ENCODE measurements around the gene FSTL3.
A peak's percentile ranks its signal among the peaks of the same experiment; 100 is the strongest.
"Not testable (repeated sequence)": the region's sequence is repeated elsewhere in the genome, so short reads cannot be mapped to it uniquely, and the experiment has no call there.

FSTL3 gene

DNA sequence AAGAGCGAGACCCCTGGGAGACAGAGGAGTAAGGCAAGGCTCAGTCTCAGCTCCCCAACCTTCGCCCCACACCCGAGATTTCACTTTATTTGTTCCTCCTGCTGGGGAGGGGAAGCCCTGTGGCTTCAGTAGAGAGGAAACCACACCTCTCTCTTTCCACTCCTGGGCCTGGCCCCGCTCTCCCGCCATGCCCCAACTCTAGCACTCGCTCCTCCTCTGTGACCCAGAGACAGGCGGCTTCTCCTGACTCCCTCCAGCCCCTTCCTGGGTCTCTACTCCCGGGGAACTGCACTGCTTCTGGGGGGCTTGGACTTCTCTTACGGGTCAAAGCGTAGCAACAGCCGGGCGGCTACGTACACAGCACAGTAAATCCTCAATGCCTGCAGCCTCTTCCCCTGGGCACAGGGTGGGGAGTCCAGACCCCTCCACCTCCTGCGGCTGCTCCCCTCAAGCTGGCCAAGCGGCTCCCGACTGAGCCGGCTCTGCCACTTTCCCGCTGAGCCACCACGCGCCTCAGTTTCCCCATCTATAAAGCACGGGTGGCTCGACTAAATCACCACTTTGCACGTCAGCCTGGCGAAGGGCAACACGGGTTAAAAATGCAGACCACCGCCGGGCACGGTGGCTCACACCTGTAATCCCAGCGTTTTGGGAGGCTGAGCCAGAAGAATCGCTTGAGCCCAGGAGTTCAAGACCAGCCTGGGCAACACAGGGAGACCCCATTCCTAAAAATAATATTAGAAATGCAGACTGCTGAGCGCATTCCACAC is 14.6 kb upstream of the FSTL3 start:
- DNase-seq: peak; percentile 78

DNA sequence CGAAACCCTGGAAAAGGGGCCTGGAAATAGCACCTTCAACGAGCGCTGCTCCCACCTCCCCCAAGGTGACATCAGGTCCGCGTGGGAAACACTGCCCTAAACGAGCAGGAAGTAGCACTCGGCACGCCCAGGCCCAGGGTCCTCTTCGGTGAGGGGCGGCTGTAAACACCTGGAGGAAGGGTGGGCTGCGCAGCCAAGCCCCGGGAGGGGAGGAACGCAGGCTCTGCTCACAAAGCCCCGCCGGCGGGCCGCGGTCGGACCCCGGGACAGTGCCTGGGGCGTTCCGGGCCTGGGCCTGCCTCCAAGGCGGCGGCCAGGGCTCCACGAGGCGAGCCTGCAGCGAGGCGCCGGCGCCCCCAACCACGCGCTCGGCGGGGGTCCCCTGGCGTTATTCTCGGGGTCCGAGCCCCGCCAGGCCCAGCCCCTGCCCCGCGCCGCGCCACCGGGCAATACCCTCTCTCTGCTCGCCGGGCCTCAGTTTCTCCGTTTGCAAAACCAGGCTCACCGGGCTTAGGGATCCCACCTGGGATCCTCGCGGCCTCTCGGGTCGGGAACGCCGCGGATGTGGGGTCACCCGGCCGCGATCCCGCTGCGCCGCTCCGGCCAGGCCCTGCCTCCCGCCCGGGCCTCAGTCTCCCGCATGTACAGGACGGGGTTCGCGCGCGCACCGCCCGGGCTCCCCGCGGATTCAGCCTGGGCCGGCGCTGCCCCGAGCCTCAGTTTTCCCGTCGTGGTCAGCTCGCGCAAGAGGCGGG is 13.8 kb upstream of the FSTL3 start:
- DNase-seq: peak; percentile 84

DNA sequence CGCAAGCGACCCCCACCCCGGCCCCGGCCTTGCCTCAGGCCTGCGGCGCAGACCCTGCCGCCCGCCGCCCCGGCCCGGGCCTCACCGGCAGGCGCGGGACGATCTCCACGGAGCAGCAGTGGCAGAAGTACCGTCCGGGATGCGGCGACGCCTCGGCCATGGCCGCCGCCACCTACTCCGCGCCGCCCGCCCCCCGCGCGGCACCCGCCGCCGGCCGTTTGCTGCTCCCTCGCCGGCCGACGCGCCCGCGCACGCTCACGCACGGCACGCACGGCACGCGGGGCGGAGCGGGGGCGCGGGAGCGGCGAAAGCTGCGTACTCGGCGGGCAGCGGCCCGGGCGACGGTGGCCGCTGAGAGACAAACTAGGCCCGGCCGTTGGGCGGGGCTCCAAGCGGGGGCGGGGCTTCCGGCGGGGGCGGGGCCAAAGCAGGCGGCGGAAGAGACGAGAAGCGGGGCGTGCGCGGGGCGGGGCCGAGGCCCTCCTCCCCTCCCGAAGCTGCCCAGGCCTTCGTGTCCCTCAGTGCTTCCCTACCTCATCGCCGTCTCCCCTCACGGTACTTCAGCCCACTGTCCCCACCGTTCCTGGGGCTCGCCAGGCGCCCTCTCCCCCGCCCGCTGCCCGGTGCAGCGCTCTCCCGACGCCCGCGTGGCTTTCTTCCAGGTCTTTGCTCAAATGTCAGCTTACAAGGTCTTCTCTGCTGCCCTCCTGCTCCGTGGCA is 13.1 kb upstream of the FSTL3 start, which contains the start of gene RNF126:
Gene RNF126, minus strand, starts transcription at position 253 of the 720 bp plus-strand sequence. Its CDS starts 93 bp downstream, at position 160.
- peak; percentile 93 for DNase-seq

GRCh38 chr19:663682-664117 is 12.5 kb upstream of the FSTL3 start:
- no peak for DNase-seq

DNA sequence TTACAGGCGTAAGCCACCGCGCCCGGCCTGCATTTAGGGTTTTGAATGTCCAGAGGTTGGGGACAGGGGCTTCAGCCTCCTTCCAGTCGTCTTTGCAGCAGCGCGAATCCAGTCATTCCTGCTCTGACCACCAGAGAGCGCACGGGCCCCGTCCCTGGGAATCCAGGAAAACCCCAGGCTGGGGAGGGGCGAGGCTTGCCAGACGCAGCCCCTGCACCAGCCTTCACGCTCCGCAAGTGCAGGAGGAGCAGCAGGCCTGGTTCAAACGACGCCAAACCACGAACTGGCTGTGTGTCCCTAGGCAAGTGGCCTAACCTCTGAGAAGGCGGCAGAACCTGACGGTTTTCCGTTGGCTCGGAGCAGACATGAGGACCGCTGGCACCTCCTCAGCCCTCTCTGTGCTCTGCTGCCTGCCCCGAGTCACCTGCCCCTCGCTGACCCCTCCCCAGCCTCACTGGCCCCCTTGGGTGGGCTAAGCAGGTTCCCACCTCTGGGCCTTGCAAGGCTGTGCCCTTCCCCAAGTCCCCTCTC is 11.2 kb upstream of the FSTL3 start:
- DNase-seq: peak; percentile 89

DNA sequence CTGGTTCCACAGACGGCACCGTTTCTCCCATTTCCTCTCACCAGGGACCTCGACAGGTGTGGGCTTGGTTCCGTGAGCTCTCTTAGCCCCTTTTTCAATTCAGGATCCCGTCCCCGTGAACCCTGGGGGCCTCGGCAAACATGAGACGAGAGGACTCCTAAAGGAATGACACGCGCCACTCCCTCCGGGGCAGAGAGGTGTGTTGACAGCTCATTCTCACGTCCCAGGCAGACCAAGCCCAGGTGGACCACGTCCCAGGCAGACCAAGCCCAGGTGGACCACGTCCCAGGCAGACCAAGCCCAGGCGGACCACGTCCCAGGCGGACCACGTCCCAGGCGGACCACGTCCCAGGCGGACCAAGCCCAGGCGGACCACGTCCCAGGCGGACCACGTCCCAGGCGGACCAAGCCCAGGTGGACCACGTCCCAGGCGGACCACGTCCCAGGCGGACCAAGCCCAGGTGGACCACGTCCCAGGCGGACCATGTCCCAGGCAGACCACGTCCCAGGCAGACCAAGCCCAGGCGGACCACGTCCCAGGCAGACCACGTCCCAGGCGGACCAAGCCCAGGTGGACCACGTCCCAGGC is 9.1 kb upstream of the FSTL3 start:
- DNase-seq: not testable (repeated sequence)

GRCh38 chr19:668675-669434 is 7.3 kb upstream of the FSTL3 start:
- DNase-seq: not testable (repeated sequence)

- no peak for DNase-seq
Measured at GRCh38 chr19:670609-671075, 5.5 kb upstream of the FSTL3 start.

- no peak for DNase-seq
Measured at GRCh38 chr19:674282-675151, 1.7 kb upstream of the FSTL3 start.

DNA sequence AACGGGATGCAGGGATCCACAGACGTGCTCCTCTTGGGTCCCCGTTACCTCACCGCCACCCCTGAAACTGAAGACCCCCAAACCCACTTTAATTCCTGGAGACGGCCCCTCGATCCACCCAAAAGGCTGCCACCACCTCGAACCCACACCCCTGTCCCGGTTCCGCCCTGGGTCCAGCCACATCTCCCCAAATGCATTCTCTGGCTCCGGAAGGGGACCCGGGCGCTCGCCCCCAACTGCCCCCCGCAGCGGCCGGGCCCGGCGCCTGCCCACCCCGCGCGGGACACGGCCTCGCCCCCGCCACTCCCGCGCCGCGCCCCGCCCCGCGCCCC is 219 bp upstream of the FSTL3 start:
- DNase-seq: no peak

DNA sequence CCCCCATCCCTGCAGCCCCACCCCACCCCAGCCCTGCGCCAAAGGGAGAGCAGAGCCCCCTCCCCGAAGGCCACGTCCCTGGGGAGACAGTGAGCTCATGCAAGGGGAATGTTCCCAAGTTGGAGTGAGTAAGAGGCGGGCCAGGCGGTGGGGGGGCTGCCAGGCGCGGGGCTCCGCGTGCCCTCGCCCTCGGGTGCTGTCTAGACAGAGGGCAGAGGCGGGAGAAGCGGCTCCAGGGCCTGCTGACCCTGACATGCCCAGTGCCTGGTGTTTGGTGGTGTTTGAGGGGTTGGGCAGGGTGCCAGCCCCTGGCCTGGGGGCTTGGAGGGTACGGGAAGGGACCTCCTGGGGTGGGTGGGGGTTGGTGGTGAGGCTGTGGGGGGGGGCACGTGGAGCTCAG is 1.0 kb downstream of the FSTL3 start:
- no peak for DNase-seq

- no peak for DNase-seq
Measured at GRCh38 chr19:677601-678436, 1.6 kb downstream of the FSTL3 start.

DNA sequence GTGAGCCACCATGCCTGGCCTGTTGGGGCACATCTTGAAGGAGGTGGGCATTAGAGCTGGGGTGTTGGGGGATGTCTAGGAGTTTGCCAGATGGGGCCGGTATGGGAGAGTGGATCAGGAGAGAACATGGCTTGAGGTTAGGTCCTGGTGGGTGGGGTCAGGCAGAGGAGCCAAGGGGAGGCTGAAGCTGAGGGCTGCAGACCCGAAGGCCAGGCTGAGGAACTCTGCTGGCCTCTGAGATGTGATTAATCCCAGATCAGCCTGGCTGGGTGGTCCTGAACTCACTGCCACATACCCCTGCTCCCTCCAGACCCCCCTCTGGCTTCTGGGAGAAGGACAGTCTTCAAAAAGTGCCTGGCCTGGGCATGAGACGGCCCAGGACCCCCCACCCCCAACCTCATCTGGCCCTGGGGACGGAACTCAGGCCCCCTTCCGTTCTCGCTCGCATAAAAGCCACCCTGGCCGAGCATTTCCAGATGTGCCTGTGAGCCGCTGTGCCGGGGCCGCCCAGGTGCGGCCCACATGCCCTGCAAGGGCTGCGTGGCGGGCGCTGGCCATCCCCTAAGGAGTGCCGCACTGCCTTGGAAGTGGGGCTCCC is 2.7 kb downstream of the FSTL3 start:
- DNase-seq: no peak

- peak; percentile 68 for DNase-seq
Measured at GRCh38 chr19:679418-680286, 3.5 kb downstream of the FSTL3 start.

GRCh38 chr19:680287-681028 is 4.3 kb downstream of the FSTL3 start:
- peak; percentile 100 for DNase-seq

DNA sequence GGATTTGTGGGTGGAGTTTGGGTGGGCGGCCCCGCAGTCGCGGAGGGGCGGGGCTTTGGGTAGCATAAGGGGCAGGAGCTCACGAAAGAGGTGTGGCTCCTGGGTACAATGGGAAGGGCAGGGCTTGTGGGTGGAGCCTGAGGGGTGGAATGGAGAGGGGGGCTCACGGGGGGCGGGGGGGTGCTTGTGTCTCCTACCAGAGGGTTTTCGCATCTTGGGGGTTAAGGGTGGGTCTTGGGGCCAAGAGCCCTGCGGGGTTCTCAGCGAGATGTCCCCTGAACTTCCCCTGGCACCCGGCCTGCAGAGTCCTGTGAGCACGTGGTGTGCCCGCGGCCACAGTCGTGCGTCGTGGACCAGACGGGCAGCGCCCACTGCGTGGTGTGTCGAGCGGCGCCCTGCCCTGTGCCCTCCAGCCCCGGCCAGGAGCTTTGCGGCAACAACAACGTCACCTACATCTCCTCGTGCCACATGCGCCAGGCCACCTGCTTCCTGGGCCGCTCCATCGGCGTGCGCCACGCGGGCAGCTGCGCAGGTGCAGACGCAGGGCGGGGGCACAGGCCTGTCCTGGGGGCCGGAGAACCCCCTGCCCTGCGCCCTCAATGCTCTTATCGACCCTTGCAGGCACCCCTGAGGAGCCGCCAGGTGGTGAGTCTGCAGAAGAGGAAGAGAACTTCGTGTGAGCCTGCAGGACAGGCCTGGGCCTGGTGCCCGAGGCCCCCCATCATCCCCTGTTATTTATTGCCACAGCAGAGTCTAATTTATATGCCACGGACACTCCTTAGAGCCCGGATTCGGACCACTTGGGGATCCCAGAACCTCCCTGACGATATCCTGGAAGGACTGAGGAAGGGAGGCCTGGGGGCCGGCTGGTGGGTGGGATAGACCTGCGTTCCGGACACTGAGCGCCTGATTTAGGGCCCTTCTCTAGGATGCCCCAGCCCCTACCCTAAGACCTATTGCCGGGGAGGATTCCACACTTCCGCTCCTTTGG is 5.1 kb downstream of the FSTL3 start:
- DNase-seq: peak; percentile 94
